RPMI7951 (cell line): ENCODE results near the gene SRXN1. TPM values are rescaled to one million over a fixed set of nuclear protein-coding genes. Genes with fewer than 3 reads are reported as not detected.
"Not testable (repeated sequence)": the region's sequence is repeated elsewhere in the genome, so short reads cannot be mapped to it uniquely, and the experiment has no call there.

Source experiments
- DNase-seq: peaks from one replicate; pipeline ENCODE4 v3.0.0-alpha.2; 2012; ENCODE audit warnings: low read depth
- total RNA-seq: library from RNA; depleted of rRNA; stranded (reverse); fragments of >200 nt; shearing (Covaris generic); gene quantifications from 2 replicates; pipeline ENCODE4 v1.2.3, GENCODE V29; 2014

The SRXN1 gene
- total RNA-seq, 1 experiment from 2014 or later, result 70.9 TPM

GRCh38 chr20:655726-656624 lies 3.0 kb upstream of the SRXN1 start:
- DNase-seq, result no peak

- DNase-seq, result no peak
Measured at GRCh38 chr20:654417-654750, 1.4 kb upstream of the SRXN1 start.

GRCh38 chr20:653590-654416 lies 803 bp upstream of the SRXN1 start:
- DNase-seq, result no peak

GRCh38 chr20:652615-653109 lies 338 bp downstream of the SRXN1 start:
- DNase-seq, result no peak

GRCh38 chr20:651713-652614 lies 1.0 kb downstream of the SRXN1 start:
- DNase-seq, result no peak

GRCh38 chr20:650954-651353 lies 2.0 kb downstream of the SRXN1 start:
- DNase-seq, result no peak

- DNase-seq, result no peak
Measured at GRCh38 chr20:650281-650680, 2.7 kb downstream of the SRXN1 start.

GRCh38 chr20:647479-648019 lies 5.5 kb downstream of the SRXN1 start:
- no peak for DNase-seq

GRCh38 chr20:646868-647233 lies 6.1 kb downstream of the SRXN1 start:
- DNase-seq, result no peak

- no peak for DNase-seq
Measured at GRCh38 chr20:646107-646867, 6.7 kb downstream of the SRXN1 start.

GRCh38 chr20:645318-646106 lies 7.5 kb downstream of the SRXN1 start:
- peak; percentile 51 for DNase-seq

- no peak for DNase-seq
Measured at GRCh38 chr20:644692-645317, 8.2 kb downstream of the SRXN1 start.

- DNase-seq, result no peak
Measured at GRCh38 chr20:642398-643174, 10.4 kb downstream of the SRXN1 start.

- not testable (repeated sequence) for DNase-seq
Measured at GRCh38 chr20:642013-642397, 11.0 kb downstream of the SRXN1 start.

- DNase-seq, result no peak
Measured at GRCh38 chr20:641516-641875, 11.5 kb downstream of the SRXN1 start.

GRCh38 chr20:640674-641515 lies 12.1 kb downstream of the SRXN1 start:
- no peak for DNase-seq

- no peak for DNase-seq
Measured at GRCh38 chr20:638579-638978, 14.4 kb downstream of the SRXN1 start.

GRCh38 chr20:637559-637958 lies 15.4 kb downstream of the SRXN1 start:
- DNase-seq, result no peak
